Stomach smooth muscle (tissue), 2 donors: ENCODE data around the gene NEO1.

Experiments
- H3K27ac ChIP-seq: one replicate; pipeline ENCODE4 v1.7.0; 2013; ENCODE audit warnings: mild to moderate bottlenecking, low read length, inconsistent platforms
- H3K27me3 ChIP-seq, 2 donors: one replicate each; pipeline ENCODE4 v1.7.0; 2013; ENCODE audit warnings: low read length in 2 of 2; ENCODE audit not compliant: insufficient read depth in 2 of 2, control insufficient read depth in 1 of 2
- H3K36me3 ChIP-seq, 2 donors: one replicate each; pipeline ENCODE4 v1.7.0; 2013; ENCODE audit warnings: low read length in 2 of 2; ENCODE audit not compliant: control insufficient read depth in 2 of 2, insufficient read depth in 2 of 2
- H3K4me1 ChIP-seq: one replicate; pipeline ENCODE4 v1.7.0; 2013; ENCODE audit warnings: low read length; ENCODE audit not compliant: control insufficient read depth, insufficient read depth
- H3K4me3 ChIP-seq, 2 donors: one replicate each; pipeline ENCODE4 v1.7.0; 2013; ENCODE audit warnings: low read length in 2 of 2
- H3K9ac ChIP-seq, 2 donors: one replicate each; pipeline ENCODE4 v1.7.0; 2013; ENCODE audit warnings: low read length in 2 of 2, mild to moderate bottlenecking in 1 of 2
- H3K9me3 ChIP-seq, 2 donors: one replicate each; pipeline ENCODE4 v1.7.0; 2013; ENCODE audit warnings: low read length in 2 of 2; ENCODE audit not compliant: control insufficient read depth in 2 of 2
- donor health status: healthy.
- donor health status: Pancreatic carcinoma.

Gene NEO1

DNA sequence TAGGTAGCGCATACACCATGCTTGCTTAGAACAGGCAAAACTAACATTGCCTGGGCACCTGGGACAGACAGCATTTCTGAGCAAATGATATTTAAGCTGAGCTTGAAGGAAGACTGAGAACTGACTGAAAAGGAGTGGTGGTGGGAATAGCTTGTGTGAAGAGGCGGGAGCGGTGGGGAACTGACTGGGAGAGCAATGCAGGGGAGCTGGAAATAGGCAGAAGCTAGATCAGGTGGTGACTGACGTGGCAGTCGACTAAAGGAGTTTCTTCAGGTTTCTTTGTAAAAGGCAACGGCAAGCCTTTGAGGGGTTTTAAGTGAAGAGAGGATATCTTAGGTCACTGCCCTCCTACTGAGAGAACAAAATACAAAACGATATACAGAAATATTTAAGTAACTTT lies 61.8 kb downstream of the NEO1 start:
- Histone ChIP-seq H3K36me3 (no peaks in the 10 kb centered on the region), H3K9ac (no peak overlapping the region), H3K27ac (no peak overlapping the region), H3K4me3 (no peak overlapping the region), H3K4me1 (no peaks in the 10 kb centered on the region), H3K27me3 (no peaks in the 10 kb centered on the region), H3K9me3 (no peaks in the 10 kb centered on the region)

DNA sequence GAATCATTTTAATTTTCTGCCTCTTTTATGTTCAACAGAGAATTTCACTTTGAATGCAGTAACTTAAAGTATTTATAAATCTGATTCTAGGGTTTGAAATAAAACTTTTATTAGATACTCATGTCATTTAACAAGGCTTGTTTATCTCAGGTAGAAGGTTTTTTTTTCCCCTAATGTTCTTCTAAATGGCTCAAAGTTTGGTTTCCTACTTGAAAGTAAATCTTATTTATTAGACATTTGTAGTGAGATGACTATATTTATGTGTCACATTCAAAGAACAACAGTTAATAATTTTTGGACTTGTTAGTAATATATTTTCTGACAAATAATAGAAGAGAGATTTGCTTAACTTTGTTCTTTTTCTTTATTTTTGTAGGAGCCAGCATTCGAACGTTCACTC lies 63.9 kb downstream of the NEO1 start:
- H3K27me3 ChIP-seq, result no peaks in the 10 kb centered on the region
- no peaks in the 10 kb centered on the region for H3K9me3 ChIP-seq
- no peaks in the 10 kb centered on the region for H3K36me3 ChIP-seq
- no peak overlapping the region for H3K4me3 ChIP-seq
- no peak overlapping the region for H3K9ac ChIP-seq
- H3K27ac ChIP-seq, result no peak overlapping the region
- no peaks in the 10 kb centered on the region for H3K4me1 ChIP-seq

DNA sequence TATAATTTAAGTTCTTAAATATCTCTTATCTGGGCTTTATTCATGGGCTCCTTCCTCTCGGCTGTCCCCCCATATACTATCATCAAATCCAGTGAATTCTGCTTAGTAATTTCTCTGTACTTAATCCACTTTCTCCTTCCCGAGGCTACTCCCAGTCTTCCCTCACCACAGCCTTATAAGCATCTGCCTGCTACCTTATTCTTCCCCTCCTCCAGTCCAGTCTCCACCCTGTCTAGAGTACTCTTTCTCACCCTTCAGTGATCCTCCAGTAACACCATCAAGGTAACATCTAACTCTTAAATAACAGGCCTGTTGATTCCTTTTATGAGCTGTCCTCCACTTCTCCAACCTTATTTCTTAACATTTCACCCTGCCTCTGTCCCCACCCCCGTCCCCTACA lies 65.8 kb downstream of the NEO1 start:
- no peaks in the 10 kb centered on the region for H3K4me1 ChIP-seq
- no peak overlapping the region for H3K27ac ChIP-seq

DNA sequence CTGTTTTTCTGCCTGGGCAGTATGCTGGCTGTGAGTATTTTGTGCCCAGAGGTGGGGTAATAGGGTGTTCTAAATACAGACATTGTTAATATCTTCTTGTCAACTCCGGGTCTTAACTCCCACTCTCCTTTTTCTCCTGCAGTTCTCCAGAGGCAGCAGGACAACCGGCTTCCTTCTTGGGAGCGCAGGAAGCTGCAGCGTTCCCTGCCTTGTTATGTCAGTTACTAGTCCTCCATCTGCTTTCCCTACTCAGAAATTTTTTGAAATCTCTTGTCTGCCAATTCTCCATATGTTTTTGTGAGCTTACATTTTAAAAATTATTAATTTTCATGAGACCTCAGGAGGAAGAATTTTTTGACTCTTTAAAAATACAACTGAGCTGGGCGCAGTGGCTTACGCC lies 67.2 kb downstream of the NEO1 start:
- Histone ChIP-seq H3K4me3 (no peak overlapping the region), H3K4me1 (no peaks in the 10 kb centered on the region), H3K9ac (no peak overlapping the region), H3K27me3 (no peaks in the 10 kb centered on the region), H3K36me3 (peaks cover 0 to 2% of the 10 kb centered on the region in 2 donors), H3K9me3 (no peaks in the 10 kb centered on the region), H3K27ac (no peak overlapping the region)

More for the DNA sequence above, 65.8 kb downstream of the NEO1 start:
- Histone ChIP-seq H3K9me3 (no peaks in the 10 kb centered on the region), H3K4me3 (no peak overlapping the region), H3K36me3 (no peaks in the 10 kb centered on the region), H3K27me3 (no peaks in the 10 kb centered on the region), H3K9ac (no peak overlapping the region)

DNA sequence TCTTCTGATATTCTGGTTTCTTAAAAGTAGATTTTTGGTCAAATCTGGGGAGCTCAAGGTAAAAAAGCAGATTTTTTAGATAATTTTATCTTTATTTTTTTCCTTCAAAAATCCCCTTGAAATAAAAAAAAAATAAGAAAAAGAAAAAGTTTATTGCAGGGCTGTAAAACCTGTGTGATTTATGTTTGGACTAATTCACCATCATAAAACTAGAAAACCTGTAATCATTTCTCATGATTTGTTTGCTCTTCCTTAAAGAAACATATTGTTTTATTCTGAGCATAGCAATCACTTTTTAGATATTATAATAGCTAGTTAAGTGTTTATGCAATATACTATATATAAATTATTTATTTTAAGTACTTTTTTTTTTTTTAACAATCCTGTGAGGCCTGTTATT lies 68.0 kb downstream of the NEO1 start:
- Histone ChIP-seq H3K9ac (no peak overlapping the region), H3K4me1 (no peaks in the 10 kb centered on the region), H3K4me3 (no peak overlapping the region), H3K36me3 (peaks cover 0 to 2% of the 10 kb centered on the region in 2 donors), H3K9me3 (no peaks in the 10 kb centered on the region), H3K27ac (no peak overlapping the region), H3K27me3 (no peaks in the 10 kb centered on the region)

DNA sequence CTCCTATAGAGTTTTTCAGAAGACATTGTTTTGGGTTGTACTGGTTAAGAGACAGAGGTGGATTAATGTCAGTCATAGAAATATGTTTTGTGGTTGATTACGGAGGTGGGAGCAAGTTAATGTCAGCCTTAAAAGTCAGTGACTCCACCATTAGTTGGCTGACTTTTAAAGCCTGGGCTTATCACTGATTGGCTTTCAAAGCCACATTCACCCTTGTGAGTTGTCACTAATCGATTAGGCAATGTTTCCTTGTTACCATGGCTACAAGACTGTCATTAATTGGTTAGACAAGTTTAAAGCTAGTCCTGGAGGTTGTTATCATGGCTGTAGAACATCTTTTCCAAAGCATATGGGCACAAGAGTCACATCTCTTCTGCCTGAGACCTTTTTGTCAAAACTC lies 73.0 kb downstream of the NEO1 start:
- peaks cover 0 to 2% of the 10 kb centered on the region in 2 donors for H3K36me3 ChIP-seq
- H3K9me3 ChIP-seq, result no peaks in the 10 kb centered on the region
- no peaks in the 10 kb centered on the region for H3K4me1 ChIP-seq
- H3K9ac ChIP-seq, result no peak overlapping the region
- no peak overlapping the region for H3K27ac ChIP-seq
- no peak overlapping the region for H3K4me3 ChIP-seq
- no peaks in the 10 kb centered on the region for H3K27me3 ChIP-seq

DNA sequence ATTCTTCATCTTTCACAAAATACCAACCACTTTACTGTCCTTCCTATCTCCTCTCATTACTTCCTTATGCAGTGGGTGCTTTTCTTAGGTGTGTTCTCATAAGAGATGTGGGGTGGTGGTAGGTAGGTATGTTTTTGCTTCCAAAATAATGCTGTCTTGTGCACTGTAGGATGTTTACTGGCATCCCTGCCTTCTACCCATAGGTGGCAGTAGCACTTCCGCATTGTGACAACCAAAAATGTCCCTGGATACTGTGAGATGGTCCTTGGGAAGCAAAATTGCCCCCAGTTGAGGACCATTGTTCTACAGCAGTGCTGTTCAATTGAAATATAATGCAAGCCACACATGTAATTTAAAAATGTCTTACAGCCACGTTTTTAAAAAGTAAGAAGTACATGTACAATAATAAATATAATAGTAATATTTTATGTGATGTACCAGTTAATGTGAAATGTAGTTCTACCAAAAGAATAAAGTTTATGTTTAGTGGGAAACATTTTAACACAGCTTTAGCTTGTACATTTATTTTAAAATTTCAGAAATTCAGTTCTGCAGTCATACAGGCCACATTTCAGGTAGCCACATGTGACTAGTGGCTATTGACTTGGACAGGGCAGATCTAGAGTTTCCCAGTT lies 75.2 kb downstream of the NEO1 start:
- H3K4me1 ChIP-seq, result no peaks in the 10 kb centered on the region
- H3K9ac ChIP-seq, result no peak overlapping the region
- no peak overlapping the region for H3K27ac ChIP-seq
- H3K27me3 ChIP-seq, result no peaks in the 10 kb centered on the region
- H3K4me3 ChIP-seq, result no peak overlapping the region
- no peaks in the 10 kb centered on the region for H3K9me3 ChIP-seq
- peaks cover 0 to 2% of the 10 kb centered on the region in 2 donors for H3K36me3 ChIP-seq

DNA sequence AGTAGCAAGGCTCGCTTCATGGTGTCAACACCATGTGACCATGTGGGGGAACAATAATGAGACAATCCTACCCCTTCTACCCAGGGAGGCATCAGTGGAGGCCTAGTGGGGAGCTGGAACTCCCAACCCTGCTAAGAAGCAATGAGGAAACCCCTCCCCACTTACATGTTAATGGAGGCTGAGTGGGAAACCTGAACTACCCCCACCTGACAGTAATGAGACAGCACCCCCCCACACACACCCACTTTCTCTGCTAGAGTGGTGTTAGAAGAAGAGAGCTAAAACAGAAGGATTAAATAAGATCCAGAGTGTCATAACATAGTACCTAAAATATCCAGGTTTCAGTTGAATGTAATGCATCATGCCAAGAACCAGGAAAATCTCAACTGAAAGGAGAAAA lies 78.6 kb downstream of the NEO1 start:
- Histone ChIP-seq H3K9me3 (no peaks in the 10 kb centered on the region), H3K27me3 (no peaks in the 10 kb centered on the region), H3K36me3 (no peaks in the 10 kb centered on the region), H3K27ac (no peak overlapping the region), H3K4me1 (no peaks in the 10 kb centered on the region), H3K9ac (no peak overlapping the region), H3K4me3 (no peak overlapping the region)

DNA sequence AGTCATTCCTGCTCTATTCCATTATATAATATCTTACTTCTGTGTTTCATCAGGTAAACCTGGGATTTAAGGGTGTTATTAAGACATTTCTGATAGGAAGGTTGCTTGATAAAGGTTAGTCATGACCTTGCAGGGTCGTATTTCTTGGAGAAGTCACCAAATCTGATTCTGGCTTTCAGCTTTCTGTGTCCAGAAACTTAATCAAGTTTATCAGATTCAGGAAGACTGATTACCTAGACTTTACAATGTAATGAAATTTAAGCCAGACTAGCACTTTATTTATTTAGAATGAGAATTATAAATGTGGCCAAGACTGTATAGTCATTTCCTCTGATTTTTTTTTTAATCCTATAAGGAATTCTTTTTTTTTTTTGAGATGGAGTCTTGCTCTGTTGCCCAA lies 81.9 kb downstream of the NEO1 start:
- Histone ChIP-seq H3K9ac (no peak overlapping the region), H3K27ac (no peak overlapping the region), H3K4me1 (no peaks in the 10 kb centered on the region), H3K4me3 (no peak overlapping the region), H3K36me3 (peaks cover 0 to 4% of the 10 kb centered on the region in 2 donors), H3K9me3 (no peaks in the 10 kb centered on the region), H3K27me3 (no peaks in the 10 kb centered on the region)

DNA sequence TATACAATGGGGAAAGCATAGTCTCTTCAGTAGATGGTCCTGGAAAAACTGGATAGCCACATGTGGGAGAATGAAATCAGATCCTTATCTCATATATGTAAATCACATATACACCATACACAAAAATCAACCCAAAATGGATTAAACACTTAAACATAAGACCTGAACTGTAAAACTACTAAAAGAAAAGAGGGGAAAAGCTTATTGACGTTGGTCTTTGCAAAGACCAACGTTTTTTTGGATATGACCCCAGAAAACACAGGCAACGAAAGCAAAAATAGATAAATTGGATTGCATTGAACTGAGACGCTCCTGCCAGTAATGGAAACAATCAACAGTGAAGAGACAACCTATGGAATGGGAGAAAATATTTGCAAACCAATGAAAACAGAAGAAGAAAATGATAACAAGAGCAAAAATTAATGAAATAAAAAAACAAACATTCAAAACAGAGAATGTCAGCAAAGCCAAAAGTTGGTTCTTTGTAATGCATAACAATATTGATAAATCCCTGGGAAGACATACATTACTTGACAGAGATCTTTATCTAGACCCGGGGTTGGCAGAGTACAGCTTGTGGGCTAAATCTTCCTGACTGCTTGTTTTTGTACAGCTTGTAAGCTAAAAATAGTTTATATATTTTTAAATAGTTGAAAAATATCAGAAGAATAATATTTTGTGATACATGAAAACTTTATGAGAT lies 86.9 kb downstream of the NEO1 start:
- Histone ChIP-seq H3K9me3 (no peaks in the 10 kb centered on the region), H3K9ac (no peak overlapping the region), H3K4me1 (no peaks in the 10 kb centered on the region), H3K36me3 (peaks cover 0 to 4% of the 10 kb centered on the region in 2 donors), H3K4me3 (no peak overlapping the region), H3K27me3 (no peaks in the 10 kb centered on the region), H3K27ac (no peak overlapping the region)
